Measurements from ENCODE around the gene CDC45.
"Not testable (repeated sequence)": the region's sequence is repeated elsewhere in the genome, so short reads cannot be mapped to it uniquely, and the experiment has no call there.

Gene CDC45

DNA sequence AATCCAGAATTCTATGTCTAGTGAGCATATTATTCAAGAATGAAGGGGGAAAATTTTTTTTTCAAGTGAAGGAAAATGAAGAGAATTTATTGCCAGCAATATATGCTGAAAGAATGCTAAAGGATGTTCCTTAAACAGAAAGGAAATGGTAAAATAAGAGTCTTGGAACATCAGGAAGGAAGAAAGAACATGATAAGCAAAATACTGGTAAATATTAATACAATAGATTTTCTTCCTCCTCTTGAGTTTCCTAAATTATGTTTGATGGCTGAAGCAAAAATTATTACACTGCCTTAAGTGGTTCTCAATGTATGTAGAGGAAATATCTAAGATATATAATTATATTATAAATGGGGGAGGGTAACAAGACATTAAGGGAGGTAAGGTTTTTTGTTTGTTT lies 54.1 kb downstream of the CDC45 start:
- no peak for DNase-seq

DNA sequence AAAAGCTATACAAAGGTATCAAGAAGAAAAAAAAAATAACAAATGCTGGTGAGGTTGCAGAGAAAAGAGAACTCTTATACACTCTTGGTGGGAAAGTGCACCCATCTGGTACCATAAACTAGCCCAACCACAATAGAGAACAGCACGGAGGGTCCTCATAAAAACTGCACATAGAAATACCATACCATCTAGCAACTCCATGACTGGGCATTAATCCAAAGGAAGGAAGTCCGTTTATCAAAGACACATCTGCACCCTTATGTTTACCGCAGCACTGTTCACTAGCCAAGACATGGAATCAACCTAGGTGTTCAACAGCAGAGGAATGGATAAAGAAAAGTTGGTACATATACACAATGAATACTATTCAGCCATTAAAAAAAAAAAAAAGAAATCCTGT lies 55.3 kb downstream of the CDC45 start:
- DNase-seq: no peak

DNA sequence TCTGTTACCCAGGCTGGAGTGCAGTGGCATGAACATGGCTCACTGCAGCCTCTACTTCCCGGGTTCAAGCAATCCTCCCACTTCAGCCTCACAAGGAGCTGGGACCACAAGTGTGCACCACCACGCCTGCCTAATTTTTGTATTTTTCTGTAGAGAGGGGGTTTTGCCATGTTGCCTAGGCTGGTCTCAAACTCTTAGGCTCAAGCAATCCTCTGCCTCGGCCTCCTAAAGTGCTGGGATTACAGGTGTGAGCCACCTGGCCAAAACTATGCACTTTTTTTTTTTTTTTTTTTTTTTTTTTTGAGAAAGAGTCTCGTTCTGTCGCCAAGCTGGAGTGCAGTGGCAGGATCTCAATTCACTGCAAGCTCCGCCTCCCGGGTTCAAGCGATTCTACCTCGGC lies 56.8 kb downstream of the CDC45 start:
- DNase-seq: no peak

DNA sequence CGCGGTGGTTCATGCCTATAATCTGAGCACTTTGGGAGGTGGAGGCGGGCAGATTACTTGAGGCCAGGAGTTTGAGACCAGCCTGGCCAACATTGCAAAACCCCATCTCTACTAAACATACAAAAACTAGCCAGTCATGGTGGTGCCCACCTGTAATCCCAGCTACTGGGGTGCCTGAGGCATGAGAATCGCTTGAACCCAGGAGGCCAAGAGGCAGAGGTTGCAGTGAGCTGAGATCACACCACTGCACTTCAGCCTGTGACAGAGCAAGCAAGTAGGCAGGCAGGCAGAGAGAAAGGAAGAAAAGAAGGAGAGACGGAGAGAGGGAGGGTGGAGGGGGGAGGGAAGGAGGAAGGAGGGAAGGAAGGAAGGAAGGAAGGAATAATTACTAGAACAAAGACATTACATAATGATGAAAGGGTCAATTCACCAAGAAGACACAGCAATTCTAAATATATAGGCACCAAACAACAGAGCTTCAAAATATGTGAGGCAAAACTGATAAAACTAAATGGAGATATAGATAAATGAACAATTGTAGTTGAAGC lies 58.3 kb downstream of the CDC45 start:
- no peak for DNase-seq

DNA sequence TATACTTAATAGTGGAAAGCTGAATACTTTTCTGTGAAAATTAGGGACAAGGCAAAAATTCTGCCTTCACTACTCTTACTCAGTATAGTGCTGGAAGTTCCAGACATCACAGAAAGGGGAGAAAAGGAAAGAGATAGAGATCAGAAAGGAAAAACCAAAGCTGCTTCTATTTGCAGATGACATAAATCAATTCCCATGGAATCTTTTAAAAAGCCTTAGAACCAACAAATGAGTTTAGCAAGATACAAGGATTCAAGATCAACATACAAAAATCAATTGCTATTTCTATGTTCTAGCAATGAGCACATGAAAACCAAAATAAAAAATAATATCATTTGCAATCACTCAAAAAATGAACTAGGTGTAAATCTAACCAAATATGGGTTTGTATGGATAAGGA lies 60.7 kb downstream of the CDC45 start:
- DNase-seq: no peak

DNA sequence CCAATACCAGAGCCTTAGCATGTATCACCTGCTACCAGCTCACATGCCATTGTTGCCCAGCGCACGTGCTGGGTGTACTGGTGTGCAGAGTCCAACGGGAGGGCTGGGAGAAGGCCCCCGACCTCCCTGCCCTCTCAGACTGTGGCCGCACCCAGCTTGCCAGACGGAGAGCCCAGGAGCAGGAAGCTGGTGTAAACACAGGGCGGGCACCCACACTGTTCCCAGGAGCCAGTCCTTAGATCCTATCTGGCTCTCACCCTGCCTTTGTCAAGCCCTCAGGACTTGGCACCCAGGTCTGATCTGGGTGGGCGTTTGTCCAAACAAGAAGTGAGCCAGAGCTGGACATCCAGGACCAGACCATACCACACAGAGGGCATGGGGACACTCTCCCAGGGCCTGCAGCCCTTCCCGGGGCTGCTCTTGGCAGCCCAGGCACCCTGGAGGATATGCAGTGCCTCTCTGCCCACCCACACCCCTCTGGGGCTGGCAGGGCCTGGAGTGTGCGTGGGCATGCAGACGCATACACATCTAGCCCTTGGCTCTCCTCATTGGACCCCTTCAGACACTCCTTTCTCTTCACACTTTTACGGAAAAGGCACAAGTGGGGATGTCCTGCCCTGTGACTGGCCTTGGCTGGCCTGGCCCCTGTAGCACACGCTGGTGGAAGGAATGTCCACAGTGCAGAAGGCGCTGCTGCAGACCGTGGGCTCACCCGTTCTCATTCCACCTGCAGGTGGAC lies 64.4 kb downstream of the CDC45 start:
- no peak for DNase-seq

DNA sequence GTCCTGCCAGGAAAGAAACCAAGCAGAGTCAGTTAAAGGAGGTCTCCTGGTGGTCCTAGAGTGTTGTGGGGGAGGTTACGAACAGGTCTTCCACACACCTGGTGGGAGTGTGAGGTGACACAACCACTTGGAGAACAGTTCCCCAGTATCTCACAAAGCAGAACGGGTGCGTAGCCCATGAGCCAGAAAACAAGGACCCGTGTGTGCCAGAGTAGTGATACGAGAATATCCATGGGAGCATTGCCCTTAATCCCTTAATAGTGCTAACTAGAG lies 66.2 kb downstream of the CDC45 start:
- DNase-seq: no peak

DNA sequence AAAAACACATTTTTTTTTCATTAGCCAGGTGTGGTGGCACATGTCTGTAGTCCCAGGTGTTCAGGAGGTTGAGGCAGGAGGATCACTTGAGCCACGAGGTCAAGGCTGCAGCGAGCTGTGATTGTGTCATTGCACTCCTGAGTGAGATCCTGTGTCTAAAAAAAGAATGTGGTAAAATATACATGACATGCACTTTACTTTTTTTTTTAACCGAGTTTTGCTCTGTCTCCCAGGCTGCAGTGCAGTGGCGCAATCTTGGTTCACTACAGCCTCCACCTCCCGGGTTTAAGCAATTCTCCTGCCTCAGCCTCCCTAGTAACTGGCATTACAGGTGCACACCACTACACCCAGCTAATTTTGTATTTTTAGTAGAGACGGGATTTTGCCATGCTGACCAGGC lies 67.0 kb downstream of the CDC45 start:
- DNase-seq: no peak

DNA sequence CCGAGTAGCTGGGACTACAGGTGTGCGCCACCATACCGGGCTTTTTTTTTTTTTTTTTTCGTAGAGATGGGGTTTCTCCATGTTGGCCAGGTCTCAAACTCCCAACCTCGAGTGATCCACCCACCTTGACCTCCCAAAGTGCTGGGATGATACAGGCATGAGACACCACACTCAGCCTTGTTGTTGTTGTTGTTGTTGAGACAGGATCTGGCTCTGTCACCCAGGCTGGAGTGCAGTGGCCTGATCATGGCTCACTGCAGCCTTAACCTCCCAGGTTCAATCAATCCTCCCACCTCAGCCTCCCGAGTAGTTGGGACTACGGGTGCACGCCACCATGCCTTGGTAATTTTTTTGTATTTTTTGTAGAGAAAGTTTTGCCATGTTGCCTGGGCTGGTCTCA lies 67.9 kb downstream of the CDC45 start:
- DNase-seq: no peak

DNA sequence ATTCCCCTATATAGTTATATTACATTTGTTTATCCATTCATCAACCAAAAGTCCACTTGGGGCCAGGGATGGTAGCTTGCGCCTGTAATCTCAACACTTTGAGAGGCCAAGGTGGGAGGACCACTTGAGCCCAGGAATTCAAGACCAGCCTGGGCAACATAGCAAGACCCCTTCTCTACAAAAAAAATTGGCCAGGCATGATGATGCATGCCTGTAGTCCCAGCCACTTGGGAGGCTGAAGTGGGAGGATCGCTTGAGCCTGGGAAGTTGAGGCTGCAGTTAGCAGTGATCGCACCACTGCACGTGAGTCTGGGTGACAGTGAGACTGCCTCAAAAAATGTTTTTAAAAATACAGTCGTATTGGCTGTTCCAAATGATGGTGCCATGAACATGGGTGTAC lies 68.7 kb downstream of the CDC45 start:
- not testable (repeated sequence) for DNase-seq

DNA sequence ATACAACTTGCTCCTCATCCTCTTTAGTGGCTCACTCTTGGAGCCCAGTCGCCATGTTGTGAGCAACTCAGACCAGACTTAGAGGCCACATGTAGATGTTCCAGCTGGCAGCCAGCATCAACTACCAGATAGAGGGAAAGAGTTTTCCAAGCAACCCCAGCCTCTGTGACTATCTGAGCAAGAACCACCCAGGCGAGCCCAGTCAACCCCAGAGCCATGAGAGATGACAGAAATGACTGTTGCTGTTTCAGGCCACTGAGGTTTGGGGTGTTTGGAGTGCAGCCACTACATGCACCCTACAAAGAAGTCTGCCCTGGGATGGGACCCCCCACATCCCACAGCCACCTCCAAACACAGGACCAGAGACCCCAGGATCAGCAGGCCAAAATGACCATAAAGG lies 69.2 kb downstream of the CDC45 start:
- no peak for DNase-seq

DNA sequence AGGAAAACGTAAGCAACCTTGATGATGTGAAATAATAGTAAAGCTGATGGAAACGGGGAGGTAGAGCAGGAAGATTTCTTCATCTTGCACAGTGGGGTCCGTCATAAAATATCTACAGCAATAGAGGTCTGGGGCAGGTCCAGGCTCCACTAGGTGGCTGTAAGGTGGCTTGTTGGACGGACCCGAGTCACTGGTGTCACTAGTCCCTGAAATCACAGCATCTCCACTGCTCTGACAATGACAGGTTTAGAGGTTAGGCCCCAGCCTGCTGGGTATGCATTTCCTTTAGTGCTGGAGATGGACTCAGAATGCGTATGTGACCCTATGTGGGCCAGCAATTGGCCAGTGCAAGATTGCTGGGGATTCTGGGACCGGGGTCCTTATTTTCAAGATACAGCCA lies 69.7 kb downstream of the CDC45 start:
- DNase-seq: no peak

DNA sequence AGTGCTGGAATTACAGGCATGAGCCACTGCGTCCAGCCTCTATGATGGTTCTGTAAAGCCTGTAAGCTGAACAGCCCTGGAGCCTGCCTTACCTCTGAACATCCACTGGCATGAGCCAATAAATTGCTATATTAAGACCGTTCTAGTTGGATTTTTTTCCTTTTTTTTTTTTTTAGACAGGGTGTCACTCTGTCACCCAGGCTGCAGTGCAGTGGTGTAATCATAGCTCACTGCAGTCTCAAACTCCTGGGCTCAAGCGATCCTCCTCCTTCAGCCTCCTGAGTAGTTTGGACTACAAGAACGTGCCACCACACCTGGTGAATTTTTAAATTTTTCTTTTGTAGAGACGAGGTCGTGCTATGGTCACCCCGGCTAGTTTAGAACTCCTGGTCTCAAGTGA lies 70.7 kb downstream of the CDC45 start:
- no peak for DNase-seq

DNA sequence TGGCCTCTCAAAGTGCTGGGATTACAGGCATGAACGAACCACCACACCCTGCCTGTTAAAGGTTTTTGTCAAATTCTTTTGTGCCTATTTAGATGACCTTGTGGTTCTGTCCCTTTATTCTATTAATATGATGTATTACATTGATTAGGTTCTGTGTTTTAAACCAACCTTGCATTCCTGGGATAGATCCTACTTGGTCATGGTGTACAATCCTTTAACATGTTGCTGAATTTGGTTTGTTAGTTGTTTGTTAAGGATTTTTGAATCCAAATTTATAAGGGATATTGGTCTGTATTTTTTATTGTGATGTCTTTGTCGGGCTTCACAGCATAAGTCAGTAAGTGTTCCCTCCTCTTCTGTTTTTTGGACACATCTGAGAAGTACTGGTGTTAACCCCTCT lies 73.5 kb downstream of the CDC45 start:
- DNase-seq: no peak

DNA sequence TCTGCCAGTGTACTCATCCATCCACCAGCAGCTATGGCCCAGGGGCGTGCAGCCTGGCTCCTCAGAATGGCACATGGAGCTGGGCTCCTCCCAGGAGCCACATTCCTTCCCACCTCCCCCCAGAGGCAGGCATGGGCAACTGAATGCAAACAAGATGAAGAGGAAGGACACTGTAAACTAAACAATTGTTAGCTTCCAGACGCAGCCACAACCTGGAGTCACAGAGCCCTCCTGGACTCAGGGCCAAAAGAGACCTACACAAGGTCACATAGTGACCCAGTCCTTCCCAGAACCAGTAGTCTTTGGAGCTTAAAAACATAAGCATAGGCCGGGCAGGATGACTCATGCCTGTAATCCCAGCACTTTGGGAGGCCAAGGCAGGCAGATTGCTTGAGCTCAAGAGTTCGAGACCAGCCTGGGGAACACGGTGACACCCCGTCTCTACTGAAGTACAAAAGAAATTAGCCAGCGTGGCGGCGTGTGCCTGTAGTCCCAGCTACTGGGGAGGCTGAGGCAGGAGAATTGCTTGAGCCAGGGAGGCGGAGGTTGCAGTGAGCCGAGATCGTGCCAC lies 75.2 kb downstream of the CDC45 start:
- no peak for DNase-seq

DNA sequence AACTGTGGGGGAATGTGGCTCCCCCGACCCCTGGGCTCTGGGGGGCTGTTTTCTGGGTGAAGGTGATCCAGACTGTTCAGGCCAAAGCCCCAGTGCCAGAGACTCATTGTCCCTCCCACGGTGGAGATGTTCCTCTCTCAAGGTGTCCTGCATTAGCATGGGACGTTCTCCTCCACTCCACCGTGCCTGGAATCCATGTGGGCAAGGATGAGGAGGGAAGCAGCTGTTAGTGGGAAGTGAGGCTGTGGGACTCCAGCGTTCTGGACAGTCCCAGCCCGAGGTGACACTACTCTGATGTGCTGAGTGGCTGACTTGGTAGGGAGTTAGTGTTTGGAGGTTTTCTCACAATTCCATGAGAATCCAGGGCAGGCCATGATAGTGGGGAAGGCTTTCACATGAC lies 75.9 kb downstream of the CDC45 start:
- no peak for DNase-seq

DNA sequence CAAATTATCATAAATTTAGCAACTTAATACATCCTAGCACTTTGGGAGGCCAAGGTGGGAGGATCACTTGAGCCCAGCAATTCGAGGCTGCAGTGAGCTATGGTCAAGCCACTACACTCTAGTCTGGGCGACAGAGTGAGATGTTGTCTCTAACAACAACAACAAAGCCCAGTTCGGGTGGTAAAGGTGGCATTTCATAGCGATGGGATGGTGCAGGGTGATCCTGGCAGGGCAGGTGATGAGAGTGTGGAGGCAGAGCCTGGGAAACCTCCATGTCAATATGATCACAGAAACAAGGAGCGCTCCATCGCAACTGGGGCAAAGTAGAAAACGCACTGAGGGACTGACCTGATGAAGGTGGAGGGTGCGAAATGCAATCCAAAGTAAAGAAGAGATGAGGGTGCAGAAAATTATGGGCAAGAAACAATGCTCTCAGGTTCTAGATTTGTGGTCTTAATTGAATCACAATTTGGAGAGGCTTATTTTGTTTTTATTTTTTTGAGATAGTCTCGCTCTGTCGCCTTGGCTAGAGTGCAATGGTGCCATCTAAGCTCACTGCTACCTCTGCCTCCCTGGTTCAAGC lies 77.3 kb downstream of the CDC45 start:
- DNase-seq: no peak

DNA sequence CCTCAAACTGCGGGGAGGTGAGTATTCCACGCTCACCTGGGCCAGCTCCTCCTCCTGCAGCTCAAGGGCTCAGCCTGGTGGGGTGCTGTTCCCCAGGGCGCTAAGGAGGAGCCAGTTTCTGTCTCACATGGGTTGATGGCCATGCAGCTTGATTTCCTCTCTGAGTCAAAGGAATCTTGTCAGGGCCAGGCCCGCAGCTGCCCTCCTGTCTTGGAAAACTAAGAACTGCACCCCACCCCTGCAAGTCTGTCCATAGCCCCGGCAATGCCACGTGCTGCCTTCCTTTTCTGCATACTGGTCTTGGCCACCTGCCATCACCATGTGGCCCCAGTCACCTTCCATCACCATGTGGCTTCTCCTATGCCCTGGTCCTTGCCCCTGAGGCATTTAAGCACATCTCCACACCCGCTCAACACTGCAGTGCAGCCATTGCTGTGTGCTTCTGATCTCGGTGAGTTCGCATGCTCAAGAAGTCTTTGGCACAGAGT lies 79.6 kb downstream of the CDC45 start:
- no peak for DNase-seq

DNA sequence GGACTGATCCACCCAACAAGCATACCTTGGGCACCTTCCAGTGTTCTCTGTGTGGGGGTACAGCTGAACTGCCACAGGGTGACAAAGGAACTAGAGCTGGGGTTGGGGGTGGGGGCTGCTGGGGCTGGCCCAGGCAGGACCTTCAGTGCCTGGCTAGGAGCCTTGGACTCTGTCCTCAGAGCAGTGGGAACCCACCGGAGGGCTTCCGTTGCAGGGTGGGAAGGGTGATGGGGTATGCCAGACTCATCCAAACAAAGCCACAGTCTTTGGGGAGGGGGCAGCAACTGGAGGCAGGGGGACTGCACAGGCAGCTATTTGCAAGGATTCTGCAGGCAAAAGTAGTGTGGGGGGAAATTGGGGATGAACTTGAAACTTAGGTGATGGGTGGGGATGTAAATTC lies 80.2 kb downstream of the CDC45 start:
- DNase-seq: no peak

DNA sequence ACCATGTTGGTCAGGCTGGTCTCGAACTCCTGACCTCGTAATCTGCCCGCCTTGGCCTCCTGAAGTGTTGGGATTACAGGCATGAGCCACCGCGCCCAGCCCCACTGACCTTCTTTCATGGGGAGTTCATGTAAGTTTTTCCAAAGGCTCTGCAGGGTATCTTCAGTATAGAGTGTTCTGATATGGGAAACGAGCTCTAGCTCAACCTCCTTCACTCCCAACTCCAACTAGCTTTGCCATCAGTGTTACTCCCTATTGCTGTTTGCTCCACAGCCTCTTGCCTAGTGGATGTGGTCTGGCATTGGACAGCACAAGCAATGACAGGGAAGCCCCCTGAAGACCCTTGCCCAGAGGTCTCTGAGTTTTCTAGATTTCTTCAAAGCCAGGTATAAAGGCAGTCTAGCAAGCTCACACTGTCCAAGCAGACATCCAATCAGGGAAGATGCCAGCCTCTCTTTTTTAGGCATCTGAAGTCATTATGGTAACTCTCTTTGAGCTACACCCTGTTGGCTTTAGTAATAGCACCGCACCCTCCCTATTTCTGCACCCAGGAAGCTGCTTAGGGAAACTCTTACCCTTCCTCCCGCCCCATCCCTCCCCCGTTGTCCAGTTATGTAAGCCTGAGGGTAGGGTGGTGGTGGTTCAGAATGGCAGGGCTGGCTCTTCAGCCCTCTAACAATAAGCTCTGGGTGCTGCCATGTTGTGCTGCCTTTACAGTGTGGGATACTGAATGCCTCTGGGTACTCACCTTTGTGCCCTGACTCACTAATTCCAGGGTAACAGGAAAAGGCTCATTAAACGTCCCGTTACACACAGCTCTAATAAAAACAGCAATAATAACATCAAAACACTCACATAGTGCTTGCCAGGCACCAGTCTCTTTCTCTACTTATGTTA lies 85.9 kb downstream of the CDC45 start:
- DNase-seq: no peak

DNA sequence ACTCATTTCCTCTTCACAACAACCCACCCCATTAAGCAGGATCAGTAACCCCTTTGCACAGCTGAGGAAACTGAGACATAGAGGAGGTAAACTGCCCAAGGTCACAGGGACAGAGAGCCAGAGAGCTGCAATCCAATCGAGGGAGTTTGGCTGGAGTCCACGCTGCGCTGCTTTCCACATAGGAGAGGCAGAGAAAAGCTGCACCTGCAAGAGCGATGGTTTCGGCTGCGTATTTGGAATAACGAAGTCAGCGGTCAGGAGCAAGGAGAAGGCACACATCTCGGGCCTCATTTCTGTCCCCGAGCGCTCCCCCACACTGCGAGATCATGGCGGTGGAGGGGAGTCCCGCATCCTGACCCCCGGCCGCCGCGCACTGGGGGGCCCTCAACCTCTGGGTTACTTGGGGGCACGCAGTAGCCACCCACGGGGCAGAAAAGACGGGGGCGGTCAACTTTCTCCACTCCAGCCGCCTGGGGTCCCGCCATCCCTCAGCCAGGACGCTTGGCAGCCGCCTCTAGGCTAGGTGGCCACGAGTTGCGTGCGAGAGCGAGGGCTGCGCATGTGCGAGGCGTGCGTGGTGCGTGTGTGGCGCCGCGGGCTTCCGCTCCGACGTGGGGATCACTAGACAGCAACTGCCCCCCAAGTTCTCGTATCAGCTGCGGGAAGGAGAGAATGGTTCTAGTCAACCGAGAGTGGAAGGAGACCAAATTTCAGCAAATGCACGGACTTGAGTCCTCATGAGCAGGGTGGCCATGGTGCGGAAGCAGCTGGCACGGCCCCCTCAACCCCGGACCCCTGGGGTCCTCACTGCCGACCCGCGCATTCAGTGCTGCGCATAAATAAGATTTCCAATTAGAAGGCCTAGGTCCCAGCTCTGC lies 86.8 kb downstream of the CDC45 start:
- no peak for DNase-seq

Data from NCI-H1105 (cell line).